Activated naive CD4-positive, alpha-beta T cell (primary cell): ENCODE measurements around the gene CCDC167.
"Not testable (repeated sequence)": the region's sequence is repeated elsewhere in the genome, so short reads cannot be mapped to it uniquely, and the experiment has no call there.

Source experiments
- DNase-seq, 4 experiments: peaks; one replicate each; lab custom pipeline; 2025; lab: John Stamatoyannopoulos, UW

Gene CCDC167

DNA sequence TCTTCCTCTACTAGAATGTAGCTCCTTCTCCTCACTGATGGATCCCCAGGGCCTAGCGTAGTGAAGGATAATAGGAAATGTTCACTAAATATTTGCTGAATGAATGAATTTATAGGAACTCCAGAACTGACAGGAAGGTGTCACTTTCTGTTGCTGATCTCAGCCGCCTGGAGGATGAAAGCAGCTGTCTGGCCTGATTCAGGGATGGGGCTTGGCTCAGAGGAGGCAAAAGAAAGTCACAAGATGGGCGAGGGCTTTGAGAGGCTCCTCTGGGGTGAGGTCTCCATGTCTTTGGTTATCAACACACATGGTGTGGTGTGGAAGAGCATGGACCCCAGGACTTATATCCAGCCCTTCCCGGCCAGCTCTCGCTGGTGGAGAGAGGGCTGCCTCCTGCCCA is 11.5 kb upstream of the CCDC167 start:
- DNase-seq, result no peak

DNA sequence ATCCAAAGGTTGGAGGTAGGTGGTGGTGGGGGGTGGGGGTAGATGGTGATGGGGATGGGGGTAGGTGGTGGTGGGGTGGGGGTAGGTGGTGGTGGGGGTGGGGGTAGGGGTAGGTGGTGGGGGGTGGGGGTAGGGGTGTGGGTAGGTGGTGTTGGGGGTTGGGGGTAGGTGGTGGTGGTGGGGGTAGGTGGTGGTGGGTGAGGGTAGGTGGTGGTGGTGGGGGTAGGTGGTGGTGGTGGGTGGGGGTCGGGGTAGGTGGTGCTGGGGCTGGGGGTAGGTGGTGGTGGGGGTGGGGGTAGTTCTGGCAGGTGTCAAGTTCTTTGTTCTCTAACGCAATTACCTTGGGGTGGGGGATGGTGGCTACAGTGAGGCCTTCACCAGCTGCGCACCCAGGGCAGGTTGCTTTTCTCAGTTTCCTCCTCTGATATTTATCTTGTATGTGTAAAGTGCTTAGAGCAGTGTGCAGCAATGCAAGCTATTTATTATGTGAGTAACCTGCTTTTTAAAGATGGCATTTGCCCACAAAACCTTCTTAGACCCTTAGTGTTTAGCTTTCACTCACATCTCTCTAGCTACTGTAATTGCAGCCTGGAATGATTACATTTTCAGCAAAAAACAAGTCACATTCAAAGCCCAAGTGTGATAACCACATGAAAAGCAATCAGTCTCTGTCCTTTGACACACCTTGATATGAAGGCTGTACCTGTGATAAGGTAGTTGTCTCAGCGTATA is 8.2 kb upstream of the CCDC167 start:
- no peak for DNase-seq

GRCh38 chr6:37507077-37507476 is 7.4 kb upstream of the CCDC167 start:
- no peak for DNase-seq

- DNase-seq, result no peak
Observed at GRCh38 chr6:37506479-37506878, 6.8 kb upstream of the CCDC167 start.

DNA sequence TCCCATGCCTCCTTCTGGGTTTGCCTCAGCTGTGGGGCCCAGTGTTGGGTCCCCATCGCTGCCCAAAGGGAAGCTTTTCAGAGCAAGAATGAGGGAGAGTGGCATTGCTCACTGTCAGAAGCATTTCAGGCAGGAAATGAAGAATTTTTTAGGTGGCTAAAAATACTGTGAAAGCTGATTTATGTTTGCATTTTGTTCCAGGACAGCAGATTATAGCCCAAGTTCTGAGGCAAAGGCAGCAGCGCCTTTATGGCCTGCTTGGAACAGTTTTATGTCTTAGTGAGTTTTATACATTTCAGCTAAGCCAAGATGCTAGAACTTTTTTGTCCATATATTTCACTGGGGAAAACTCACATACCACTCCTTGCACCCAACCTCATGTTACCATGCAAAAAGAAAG is 4.3 kb upstream of the CCDC167 start:
- no peak for DNase-seq

DNA sequence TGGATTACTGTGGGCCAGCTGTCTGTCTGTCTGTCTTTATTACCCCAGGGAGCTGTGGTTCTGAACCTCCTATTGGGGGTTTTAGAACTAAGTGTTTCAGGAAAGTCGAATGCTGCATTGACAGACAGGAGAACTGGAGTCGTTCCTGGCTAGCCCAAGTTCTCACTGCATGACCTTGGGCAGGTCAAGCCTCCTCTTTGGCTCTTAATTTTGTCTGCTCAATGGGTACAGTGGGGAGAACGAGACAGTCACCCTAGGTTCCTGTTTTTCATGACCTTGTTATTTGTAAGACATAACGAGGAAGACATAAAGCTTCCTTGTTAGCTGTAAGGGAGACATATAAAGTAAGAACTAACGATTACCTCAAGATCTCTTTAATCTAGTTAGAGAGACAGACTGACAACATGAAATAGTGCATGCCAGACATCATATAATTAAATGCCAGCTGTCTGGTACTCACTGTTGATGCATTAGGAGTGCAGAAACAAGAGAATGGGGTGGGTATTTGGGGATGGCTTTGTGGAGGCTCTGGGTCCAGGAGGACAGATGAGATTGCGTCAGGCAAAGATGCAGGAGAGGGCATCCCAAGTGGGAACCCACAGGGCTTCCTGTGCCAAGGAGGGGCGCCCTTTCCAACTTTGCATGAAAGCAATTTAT is 3.7 kb upstream of the CCDC167 start:
- no peak for DNase-seq

DNA sequence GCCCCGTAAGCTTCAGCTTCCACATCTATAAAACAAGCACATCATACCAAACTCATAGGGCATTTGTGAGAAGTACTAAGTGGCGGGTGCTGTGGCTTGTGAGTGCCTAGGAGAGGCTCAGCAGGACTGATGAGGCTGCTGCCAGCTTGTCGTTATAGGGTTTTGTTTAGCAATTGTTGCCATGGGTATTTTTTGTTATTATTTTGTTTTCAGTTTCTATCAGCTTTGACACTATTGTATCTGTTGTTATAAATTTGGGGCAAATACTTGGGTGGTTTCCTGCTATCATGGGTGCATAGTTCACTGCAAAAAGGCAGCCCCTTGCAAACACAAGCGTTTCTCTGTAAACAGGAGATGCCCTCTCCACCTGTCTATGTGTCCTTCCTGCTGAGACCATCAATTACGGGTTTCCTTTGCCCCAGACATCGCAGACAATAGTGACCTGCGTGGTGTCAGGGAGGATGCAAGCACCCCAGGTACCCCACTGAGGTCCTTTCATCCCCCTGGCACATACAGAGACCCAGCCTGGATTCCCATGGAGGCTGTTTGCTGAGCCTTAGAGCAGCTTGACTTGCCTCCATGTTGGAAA is 3.1 kb upstream of the CCDC167 start:
- DNase-seq, result peak in 1 of 4 experiments; percentile 28

DNA sequence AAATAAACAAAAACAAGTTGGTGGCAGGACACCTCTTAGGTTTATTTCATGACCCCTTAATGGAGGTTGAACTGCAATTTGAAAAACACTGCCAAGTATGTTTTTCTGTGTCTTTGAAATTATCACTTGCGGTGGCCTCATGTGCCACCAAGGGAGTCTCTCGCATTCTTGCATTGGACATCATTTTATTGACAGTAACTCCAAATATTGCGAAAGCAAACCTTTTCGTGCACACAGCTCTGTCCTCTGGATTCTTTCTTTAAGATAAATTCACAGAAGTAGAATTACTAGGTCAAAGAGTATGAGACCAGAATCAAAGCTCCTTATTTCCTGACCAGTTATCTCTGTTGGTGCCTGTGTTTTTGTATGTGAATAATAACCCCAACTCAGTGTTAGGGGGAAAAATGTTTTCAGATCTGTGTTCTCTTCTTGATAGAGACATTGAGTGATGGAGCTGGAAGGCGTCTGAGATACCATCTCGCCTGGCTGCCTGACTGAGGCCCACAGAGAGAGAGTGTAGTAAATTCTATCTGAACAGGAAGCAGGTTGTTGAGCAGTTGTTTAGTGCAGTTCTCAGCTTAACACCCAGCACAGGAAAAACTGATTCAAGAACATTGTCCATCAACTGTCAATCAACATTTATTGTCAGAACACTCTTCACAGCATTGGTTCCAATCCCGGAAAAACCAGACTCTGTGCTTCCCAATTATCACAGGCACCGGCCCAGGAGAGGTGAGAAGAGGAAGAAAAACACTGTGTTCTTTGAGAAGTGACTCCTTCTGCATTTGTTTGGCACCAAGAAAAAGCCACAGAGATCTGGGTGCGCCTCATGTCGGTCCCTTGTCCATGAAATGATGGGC is 2.2 kb upstream of the CCDC167 start:
- DNase-seq, result peak in 1 of 4 experiments; percentile 5

DNA sequence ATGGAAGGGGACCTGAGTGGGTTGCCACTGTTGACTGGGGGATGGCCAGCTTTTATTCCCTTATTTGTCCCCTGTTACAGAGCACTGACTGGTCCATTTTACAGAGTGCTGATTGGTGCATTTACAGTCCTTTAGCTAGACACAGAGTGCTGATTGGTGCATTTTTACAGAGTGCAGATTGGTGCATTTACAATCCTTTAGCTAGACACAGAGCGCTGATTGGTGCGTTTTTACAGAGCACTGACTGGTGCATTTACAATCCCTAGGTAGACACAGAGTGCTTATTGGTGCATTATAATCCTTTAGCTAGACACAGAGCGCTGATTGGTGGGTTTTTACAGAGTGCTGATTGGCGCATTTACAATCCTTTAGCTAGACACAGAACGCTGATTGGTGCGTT is 1.2 kb upstream of the CCDC167 start:
- not testable (repeated sequence) for DNase-seq

DNA sequence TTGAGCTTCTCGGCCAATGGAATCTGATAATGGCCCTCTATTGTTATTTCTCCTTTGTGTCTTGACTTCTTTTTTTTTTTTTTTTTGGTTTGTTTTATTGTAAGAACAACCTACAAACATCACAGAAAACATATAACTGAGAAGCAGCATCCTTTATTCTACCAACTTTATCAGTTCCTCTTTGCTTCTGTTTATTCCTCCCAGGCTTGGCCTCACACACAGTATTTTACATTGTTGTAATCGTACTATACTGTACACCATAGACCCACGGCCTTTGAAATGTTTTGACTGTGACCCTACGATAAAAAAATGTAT is 558 bp upstream of the CCDC167 start:
- DNase-seq, result no peak

- DNase-seq, result no peak
Observed at GRCh38 chr6:37496951-37497885, 2.5 kb downstream of the CCDC167 start.

DNA sequence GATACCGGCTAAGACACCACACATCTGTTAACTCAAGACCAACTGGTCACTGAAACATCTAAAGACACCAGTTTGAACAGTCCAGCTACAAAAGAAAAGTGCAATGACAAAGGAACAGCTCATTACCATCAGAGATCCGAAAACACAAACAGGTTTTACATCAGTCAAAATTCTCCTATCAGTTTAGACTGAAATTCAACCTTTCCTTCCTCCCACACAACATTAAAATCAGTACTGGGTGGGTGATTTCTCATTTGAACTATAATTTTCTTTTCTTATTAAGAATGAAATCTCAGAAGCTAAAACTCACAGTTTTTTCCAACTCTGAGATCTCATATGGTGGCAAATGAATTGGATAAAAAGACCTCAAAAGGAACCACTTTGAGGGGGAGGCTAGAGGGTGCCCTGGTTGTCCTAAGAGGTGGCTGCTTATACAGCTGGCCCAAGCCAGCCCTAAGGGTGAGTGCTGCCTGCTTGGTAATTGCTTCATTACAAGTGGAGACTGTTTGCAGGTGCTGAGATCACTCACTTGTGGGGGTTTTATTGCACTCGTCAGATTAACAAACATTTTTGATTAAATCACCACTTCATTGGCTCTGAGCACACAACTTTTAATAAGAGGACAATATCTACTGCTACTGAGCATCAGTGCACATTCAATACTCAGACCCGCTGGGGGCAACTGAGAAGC is 4.3 kb downstream of the CCDC167 start:
- no peak for DNase-seq

GRCh38 chr6:37493661-37493995 is 6.1 kb downstream of the CCDC167 start:
- no peak for DNase-seq

- DNase-seq, result no peak
Observed at GRCh38 chr6:37492991-37493660, 6.6 kb downstream of the CCDC167 start.

DNA sequence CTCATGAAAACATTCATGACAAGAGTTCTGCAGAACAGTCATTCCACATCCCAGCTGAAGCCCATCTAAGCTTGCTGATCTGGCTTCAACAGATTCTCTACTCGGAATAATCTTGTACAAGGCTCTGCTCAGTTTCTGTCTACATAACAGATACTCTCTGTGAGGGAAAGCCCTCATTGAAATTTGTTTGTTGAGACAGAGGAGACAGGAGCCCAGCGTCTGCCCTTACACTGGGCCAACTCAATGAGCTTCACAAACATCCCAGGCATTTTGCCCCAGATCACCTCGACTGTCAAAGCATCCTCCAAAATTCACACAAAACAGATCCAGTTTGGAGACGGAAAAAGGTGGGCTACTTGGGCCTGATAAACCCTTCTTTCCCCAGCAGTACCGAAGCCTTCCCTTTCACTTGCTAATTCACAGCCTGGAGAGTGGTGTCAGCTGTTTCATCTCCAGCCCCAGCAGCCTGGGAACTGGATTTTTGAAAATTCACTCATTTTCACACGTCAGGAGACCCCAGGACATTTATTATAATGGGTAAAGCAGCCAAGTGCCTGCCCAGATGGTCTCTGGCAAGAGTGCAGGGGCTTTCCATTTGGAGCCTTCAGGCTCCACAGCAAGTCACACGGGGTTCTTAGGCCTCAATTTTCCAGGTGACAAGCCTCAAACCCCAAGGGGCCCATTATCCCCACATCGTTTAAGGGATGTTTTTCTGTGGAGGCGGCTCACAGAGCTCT is 7.3 kb downstream of the CCDC167 start:
- DNase-seq, result no peak

- no peak for DNase-seq
Observed at GRCh38 chr6:37491830-37492208, 7.9 kb downstream of the CCDC167 start.

DNA sequence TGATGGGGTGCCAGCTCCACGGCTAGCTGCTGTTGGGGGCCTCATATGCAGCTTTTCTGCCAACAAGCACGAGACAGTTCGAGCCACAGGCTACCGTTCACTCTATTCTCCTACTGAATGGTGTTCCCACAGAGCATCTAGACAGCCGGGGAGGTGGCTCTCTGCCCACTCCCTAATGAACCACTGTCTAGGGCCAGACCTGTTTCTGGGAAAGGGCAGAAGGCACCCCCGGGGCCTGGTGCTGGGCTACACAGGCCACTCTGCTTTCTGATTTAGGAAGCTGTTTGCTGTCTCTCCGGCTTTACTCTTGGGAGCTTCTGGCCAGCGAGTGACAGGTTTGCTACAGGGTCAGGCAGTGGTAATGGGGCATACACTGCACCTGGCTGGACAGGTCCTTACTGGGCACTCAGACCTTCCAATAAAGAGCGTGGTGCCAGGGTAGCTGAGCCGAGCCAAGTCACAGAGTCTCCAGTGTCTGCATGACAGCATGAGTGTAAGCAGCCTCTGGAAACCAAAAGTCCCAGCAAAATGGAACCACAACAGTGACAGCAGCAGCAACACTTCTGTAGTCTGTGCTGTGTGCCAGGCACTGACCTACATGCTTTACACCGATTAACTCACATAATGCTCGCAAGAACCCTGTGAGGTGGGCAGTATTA is 8.4 kb downstream of the CCDC167 start:
- no peak for DNase-seq

DNA sequence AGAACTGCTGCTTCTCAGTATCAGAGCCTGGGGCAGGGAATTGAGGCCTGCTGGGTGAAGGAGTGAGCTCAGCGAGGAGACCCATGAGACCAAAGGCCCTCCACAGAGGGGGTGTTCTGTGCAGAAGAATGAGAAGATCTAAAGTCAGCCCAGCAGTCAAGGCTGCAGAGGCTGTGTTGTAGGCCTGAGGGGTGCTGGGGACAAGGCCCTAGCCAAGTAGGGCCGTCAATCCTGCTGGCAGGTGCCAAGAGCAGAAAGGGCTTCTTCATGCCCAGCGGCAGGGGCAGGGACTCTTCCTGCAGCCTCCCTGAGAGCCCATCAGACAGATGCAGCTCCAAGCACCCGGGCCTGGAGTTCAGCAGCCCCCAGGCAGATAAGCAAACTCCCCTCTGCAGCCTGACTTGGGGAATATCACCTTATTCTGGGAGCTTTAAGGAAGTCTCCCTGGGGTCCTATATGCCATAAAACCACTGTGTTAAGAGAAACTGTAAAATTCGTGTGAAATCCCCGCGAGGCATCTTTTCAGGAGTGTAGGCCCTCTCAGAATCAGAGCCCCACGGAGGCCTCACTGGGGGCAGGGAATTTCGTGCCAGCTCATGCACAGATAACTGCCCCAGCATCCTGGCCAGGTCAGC is 9.0 kb downstream of the CCDC167 start:
- no peak for DNase-seq
